Heart left ventricle (tissue), 13 donors: Measurements from ENCODE around the gene ACAP3.

ENCODE experiments used
- POLR2A ChIP-seq, 2 donors: fragments of 450-650 bp; IDR thresholded peaks; one replicate each; pipeline ENCODE4 v1.6.1; 2017; ENCODE audit warnings: antibody characterized with exemption in 2 of 2, mild to moderate bottlenecking in 2 of 2, moderate library complexity in 2 of 2
- TF ChIP-seq, protein P1 (sequence below), 12 donors: fragments of 200-600 bp; sonication (generic) in 4 of 12; IDR thresholded peaks; one replicate each; pipeline versions ENCODE4 v1.5.0 to v1.8.0; 2018 to 2022; ENCODE audit warnings: antibody characterized with exemption in 12 of 12, mild to moderate bottlenecking in 5 of 12
- donor health status: ischemic (EF 13 %, LVEDD 7.1; RV severe dilation, severe dysfunction).
- donor health status: DM: no; HTN: yes; CAD: no.
- donor health status: DM: no; HTN: no; CAD: no.
- donor health status: ischemic (EF 25% LVEDD 6.9; RV normal size, moderate dysfunction).
- donor health status: ischemic (EF 25% LVEDD 5.7; RV mildly dilated, moderate dysfunction).
- donor health status: ischemic (EF 35%, LVEDD 5.7; RV mildly dilated, moderate dysfunction).
- donor health status: nonischemic (EF 11% LVEDD 7.7; RV severe dilation, severe dysfunction).
- donor health status: DM: yes; HTN: yes; CAD: no.
- donor health status: PGD.
- donor health status: ischemic (EF 29% LVEDD 5.4; RV normal size, mild dysfunction).
- donor health status: nonischemic (EF 23%, LVEDD 6.1; RV moderate dilation, normal function).

DNA sequence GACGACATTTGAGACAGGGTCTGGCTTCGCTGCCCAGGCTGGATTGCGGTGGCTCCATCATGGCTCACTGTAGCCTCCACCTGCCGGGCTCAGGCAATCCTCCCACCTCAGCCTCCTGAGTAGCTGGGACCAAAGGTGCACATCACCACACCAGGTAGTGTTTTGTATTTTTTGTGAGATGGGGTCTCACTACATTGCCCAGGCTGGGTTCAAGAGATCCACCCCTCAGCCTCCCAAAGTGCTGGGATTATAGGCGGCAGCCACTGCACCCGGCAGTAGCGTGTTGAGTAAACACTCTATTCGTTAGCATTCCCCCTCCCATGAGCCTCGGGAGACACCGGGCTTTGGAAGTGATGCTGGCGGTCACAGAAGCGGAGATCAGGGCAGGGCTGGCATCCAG is 54.4 kb downstream of the ACAP3 start:
- TF ChIP-seq, protein P1, sequence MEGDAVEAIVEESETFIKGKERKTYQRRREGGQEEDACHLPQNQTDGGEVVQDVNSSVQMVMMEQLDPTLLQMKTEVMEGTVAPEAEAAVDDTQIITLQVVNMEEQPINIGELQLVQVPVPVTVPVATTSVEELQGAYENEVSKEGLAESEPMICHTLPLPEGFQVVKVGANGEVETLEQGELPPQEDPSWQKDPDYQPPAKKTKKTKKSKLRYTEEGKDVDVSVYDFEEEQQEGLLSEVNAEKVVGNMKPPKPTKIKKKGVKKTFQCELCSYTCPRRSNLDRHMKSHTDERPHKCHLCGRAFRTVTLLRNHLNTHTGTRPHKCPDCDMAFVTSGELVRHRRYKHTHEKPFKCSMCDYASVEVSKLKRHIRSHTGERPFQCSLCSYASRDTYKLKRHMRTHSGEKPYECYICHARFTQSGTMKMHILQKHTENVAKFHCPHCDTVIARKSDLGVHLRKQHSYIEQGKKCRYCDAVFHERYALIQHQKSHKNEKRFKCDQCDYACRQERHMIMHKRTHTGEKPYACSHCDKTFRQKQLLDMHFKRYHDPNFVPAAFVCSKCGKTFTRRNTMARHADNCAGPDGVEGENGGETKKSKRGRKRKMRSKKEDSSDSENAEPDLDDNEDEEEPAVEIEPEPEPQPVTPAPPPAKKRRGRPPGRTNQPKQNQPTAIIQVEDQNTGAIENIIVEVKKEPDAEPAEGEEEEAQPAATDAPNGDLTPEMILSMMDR (IDR thresholded peaks at IDR 0.05): no peak
- TF ChIP-seq POLR2A (IDR thresholded peaks at IDR 0.05): no peak
